ENCODE measurements around the gene IGSF6. TPM values are rescaled to one million over a fixed set of nuclear protein-coding genes. Genes with fewer than 3 reads are reported as not detected.

The IGSF6 gene
- total and polyA plus RNA-seq, 2 donors (not counting 1 experiment from before 2014, with no cell fraction given) = 0.33 to 1.3 TPM

GRCh38 chr16:21597561-21598030 is 54.8 kb downstream of the IGSF6 start:
- H3K4me2 ChIP-seq (replicated peaks; ENCODE audit: low read depth, low read length, poor library complexity, severe bottlenecking) = no peak overlapping the region
- peaks cover 13 to 17% of the 10 kb centered on the region in 2 donors for H3K4me1 ChIP-seq (ENCODE audit: control insufficient read depth in 2 of 2, insufficient read depth in 2 of 2, low read length in 2 of 2)
- H3K79me2 ChIP-seq (ENCODE audit: control insufficient read depth, insufficient read depth, low read length) = peaks cover 21% of the 10 kb centered on the region
- H3K4me3 Mint-ChIP-seq = peak overlapping the region; percentile 87
- no peaks in the 10 kb centered on the region for H3K36me3 ChIP-seq (replicated peaks in 1 of 2; ENCODE audit: control extremely low read depth in 1 of 2, control insufficient read depth in 1 of 2, extremely low read depth in 1 of 2, insufficient read depth in 2 of 2, low read length in 1 of 2)
- ATAC-seq (ENCODE audit: low read depth) = no peak
- H3K9me3 ChIP-seq (ENCODE audit: control extremely low read depth in 1 of 3, control insufficient read depth in 2 of 3, insufficient read depth in 1 of 3, low read length in 2 of 3) = no peaks in the 10 kb centered on the region
- no peak overlapping the region for H3K27ac ChIP-seq (ENCODE audit: low read length in 2 of 2)
- DNase-seq = no peak
- H3K27me3 ChIP-seq (replicated peaks in 1 of 4; ENCODE audit: control extremely low read depth in 1 of 4, control insufficient read depth in 3 of 4, insufficient read depth in 4 of 4, low read length in 3 of 4) = no peaks in the 10 kb centered on the region
- H4K20me1 ChIP-seq (ENCODE audit: control insufficient read depth, insufficient read depth, low read length, poor library complexity, severe bottlenecking) = no peaks in the 10 kb centered on the region
- H3K27ac Mint-ChIP-seq = peak overlapping the region; percentile 85
- H3K4me3 ChIP-seq (ENCODE audit: control extremely low read depth in 1 of 5, extremely low read depth in 1 of 5, insufficient read depth in 1 of 5, low read depth in 2 of 5, low read length in 4 of 5) = no peak overlapping the region
- H3K9me3 Mint-ChIP-seq (ENCODE audit: insufficient read depth) = no peaks in the 10 kb centered on the region
- CTCF ChIA-PET = interaction anchor here (0.5 to 1.6 kb wide), 6 partner anchors 42 to 117 kb away, joined by 3 to 9 read pairs (median 4); no protein-coding TSS in a partner anchor
- peaks cover 4% of the 10 kb centered on the region for H3K27me3 Mint-ChIP-seq
- peaks cover 31% of the 10 kb centered on the region for H3K4me1 Mint-ChIP-seq
- H3K9ac ChIP-seq (ENCODE audit: low read length) = no peak overlapping the region
- no CpG with 5 or more reads among the region's 2 CpGs for WGBS (ENCODE audit: insufficient coverage)
- POLR2A ChIA-PET = no interaction called here
- intact Hi-C loops (cut with micrococcal nuclease) = loop anchor here (2.0 kb wide), 3 partner anchors 59 to 591 kb away; partner anchors contain the start of gene UQCRC2
- no peak for TF ChIP-seq EZH2 (IDR thresholded peaks at IDR 0.05; ENCODE audit: borderline replicate concordance, insufficient read depth, low read depth, low read length, poor library complexity, severe bottlenecking)
- H2AFZ ChIP-seq (ENCODE audit: insufficient read depth, low read depth, low read length, poor library complexity, severe bottlenecking) = peak overlapping the region; percentile 33

GRCh38 chr16:21593530-21594289 is 58.7 kb downstream of the IGSF6 start:
- TF ChIP-seq CTCF (IDR thresholded peaks at IDR 0.05) = no peak
- TF ChIP-seq EZH2 (IDR thresholded peaks at IDR 0.05; ENCODE audit: borderline replicate concordance, insufficient read depth, low read depth, low read length, poor library complexity, severe bottlenecking) = no peak
- H4K20me1 ChIP-seq (ENCODE audit: control insufficient read depth, insufficient read depth, low read length, poor library complexity, severe bottlenecking) = no peaks in the 10 kb centered on the region
- POLR2A ChIA-PET = no interaction called here
- no peak overlapping the region for H3K4me2 ChIP-seq (replicated peaks; ENCODE audit: low read depth, low read length, poor library complexity, severe bottlenecking)
- ATAC-seq (ENCODE audit: low read depth) = no peak
- intact Hi-C loops (cut with micrococcal nuclease) = no loop called here
- H3K27ac Mint-ChIP-seq = no peak overlapping the region
- CTCF ChIA-PET = interaction anchor here (2.1 to 3.0 kb wide), 2 partner anchors 64 to 114 kb away, joined by 6 to 11 read pairs; no protein-coding TSS in a partner anchor
- H3K27me3 ChIP-seq (replicated peaks in 1 of 4; ENCODE audit: control extremely low read depth in 1 of 4, control insufficient read depth in 3 of 4, insufficient read depth in 4 of 4, low read length in 3 of 4) = no peaks in the 10 kb centered on the region
- H3K36me3 ChIP-seq (replicated peaks in 1 of 2; ENCODE audit: control extremely low read depth in 1 of 2, control insufficient read depth in 1 of 2, extremely low read depth in 1 of 2, insufficient read depth in 2 of 2, low read length in 1 of 2) = no peaks in the 10 kb centered on the region
- H3K4me1 Mint-ChIP-seq = peaks cover 20% of the 10 kb centered on the region
- no peak overlapping the region for H2AFZ ChIP-seq (ENCODE audit: insufficient read depth, low read depth, low read length, poor library complexity, severe bottlenecking)
- H3K9me3 Mint-ChIP-seq (ENCODE audit: insufficient read depth) = no peaks in the 10 kb centered on the region
- no peak overlapping the region for H3K9ac ChIP-seq (ENCODE audit: low read length)
- WGBS (ENCODE audit: insufficient coverage) = no CpG with 5 or more reads among the region's 7 CpGs
- H3K9me3 ChIP-seq (ENCODE audit: control extremely low read depth in 1 of 3, control insufficient read depth in 2 of 3, insufficient read depth in 1 of 3, low read length in 2 of 3) = no peaks in the 10 kb centered on the region
- no peak overlapping the region for H3K4me3 Mint-ChIP-seq
- H3K4me1 ChIP-seq (ENCODE audit: control insufficient read depth in 2 of 2, insufficient read depth in 2 of 2, low read length in 2 of 2) = peaks cover 9 to 13% of the 10 kb centered on the region in 2 donors
- H3K4me3 ChIP-seq (ENCODE audit: control extremely low read depth in 1 of 5, extremely low read depth in 1 of 5, insufficient read depth in 1 of 5, low read depth in 2 of 5, low read length in 4 of 5) = no peak overlapping the region
- H3K79me2 ChIP-seq (ENCODE audit: control insufficient read depth, insufficient read depth, low read length) = no peaks in the 10 kb centered on the region
- peaks cover 4% of the 10 kb centered on the region for H3K27me3 Mint-ChIP-seq
- no peak for DNase-seq
- H3K27ac ChIP-seq (ENCODE audit: low read length in 2 of 2) = no peak overlapping the region

Data from B cell (primary cell).